GM12865 (cell line): ENCODE data around the gene ANKRD53.

Experiments used
- DNase-seq: peaks from one replicate; pipeline ENCODE4 v3.0.0; 2010; ENCODE audit warnings: low read depth
- H3K4me3 ChIP-seq: 2 replicates; pipeline ENCODE4 v1.5.1; 2011; ENCODE audit warnings: mild to moderate bottlenecking, low read depth, low read length, control low read depth
- TF ChIP-seq, protein P1 (sequence below): IDR thresholded peaks from 2 replicates; pipeline ENCODE4 v1.5.1; 2011; ENCODE audit warnings: low read length, control low read depth, low read depth, inconsistent platforms; ENCODE audit not compliant: insufficient read depth; ENCODE audit errors: missing control alignments

The ANKRD53 gene

DNA sequence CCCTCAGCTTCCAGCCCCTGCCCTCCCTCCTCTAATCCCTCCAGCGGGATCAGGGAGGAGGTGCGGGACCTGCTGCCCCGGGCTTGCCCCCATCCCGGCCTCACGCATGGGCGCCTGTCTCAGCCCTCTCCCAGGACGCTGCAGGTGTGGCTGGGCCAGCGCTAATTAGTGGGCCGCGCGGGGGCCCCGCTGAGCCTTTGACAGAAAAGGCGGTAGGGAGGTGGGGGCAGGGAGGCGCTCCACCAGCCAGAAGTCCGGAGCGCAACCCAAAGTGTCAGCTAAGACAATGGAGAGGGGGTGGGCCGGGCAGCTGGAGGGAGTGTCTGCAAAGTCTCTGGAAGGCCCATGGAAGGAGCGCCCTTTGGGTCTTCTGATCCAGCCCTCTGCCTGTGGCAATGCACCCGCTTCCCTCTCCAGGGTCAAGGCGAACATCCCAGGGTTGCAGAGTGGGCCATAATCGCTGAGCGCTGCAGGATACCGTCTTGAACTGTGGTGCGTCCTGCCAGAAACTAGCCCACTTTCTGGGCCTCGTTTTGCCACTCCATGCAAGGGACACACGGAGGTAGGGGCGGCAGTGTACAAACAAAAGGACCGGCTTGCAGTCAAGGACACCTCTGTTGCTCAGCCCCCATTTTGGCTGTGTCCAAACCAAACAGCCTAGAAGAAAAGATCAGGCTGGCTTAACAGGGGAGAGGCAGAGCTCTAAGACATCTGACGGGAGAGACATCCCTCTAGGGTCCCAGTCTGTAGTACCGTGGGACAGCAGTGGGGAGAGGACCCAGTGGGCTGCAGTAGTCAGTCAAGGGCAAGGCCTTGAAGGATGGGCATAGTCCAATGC lies 39.2 kb upstream of the ANKRD53 start:
- no peak overlapping the region for H3K4me3 ChIP-seq
- TF ChIP-seq, protein P1, sequence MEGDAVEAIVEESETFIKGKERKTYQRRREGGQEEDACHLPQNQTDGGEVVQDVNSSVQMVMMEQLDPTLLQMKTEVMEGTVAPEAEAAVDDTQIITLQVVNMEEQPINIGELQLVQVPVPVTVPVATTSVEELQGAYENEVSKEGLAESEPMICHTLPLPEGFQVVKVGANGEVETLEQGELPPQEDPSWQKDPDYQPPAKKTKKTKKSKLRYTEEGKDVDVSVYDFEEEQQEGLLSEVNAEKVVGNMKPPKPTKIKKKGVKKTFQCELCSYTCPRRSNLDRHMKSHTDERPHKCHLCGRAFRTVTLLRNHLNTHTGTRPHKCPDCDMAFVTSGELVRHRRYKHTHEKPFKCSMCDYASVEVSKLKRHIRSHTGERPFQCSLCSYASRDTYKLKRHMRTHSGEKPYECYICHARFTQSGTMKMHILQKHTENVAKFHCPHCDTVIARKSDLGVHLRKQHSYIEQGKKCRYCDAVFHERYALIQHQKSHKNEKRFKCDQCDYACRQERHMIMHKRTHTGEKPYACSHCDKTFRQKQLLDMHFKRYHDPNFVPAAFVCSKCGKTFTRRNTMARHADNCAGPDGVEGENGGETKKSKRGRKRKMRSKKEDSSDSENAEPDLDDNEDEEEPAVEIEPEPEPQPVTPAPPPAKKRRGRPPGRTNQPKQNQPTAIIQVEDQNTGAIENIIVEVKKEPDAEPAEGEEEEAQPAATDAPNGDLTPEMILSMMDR = no peak
- no peak for DNase-seq

DNA sequence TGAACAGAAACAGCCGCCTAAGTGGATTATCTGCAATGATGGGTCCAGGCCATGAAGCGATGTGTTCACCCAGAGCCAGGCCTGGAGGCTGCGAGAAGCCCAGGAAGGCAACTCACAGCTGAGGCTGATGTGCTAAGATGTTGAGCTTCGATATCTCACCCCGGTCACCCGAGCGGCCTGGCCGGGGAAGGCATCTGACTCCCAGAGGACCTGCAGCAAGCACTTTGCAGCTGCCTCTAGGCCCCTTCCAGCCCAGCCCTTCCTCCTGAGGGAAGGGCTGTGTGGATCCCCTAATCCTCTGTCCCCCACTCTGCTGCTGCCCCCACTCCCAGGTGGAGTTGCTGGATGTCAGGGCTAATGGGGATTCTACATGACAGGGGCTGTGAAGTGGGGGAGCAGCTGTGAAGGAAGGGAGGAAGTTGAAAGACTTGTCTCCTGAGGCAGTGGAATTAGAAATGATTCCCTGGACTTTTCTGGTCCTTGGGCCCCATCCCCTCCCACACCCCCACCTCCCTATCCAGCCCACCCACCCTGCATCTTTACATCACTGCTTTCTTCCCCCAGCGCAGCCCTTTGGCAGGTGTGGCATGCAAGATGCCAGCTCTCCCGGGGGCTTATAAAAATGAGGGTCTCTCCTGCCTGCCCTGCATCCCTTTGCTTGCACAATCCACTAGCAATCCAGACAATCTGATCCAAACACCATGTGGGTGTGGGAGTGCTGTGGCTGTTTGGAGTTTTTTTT lies 38.4 kb upstream of the ANKRD53 start:
- no peak for DNase-seq
- TF ChIP-seq, protein P1 = no peak
- H3K4me3 ChIP-seq = no peak overlapping the region

DNA sequence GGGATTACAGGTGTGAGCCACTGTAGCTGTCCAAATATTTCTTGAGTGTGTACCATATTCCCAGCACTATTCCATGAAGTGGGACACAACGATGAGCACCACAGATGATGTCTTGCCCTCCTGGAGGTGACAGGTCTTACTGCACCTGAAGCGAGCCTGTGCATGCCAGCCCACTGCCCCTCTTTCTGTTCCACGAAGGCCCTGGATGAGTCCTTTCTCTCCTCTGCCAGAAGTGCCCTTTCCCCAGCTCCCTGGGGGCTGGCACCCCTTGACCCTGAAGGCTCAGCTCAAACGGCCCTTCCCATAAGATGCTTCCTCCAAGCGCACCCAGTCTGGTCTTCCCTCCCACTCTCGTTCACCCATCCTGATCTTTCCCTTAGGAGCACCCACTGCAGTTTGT lies 37.2 kb upstream of the ANKRD53 start:
- no peak for DNase-seq
- TF ChIP-seq, protein P1 = no peak
- H3K4me3 ChIP-seq = no peak overlapping the region

DNA sequence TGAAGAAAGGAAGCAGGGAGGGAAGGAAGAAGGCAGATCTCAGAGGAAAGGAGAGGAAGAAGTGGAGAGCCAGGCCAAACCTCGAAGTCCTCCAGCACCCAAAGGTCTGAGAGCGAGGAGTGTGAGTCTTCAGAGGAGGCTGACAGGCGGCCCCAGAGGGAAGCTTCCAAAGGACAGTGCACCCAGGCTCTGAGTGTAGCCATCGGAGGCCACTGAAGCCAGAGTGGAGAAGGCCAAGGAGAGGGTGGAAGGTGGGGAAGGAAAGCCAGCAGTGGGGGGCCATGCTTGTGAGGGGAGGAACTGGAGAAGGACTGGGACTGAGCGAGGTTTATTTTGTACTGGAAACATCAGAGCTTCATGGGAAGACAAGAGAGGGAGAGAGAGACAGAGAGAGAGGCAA lies 36.7 kb upstream of the ANKRD53 start:
- DNase-seq = no peak
- no peak overlapping the region for H3K4me3 ChIP-seq
- TF ChIP-seq, protein P1 = no peak

DNA sequence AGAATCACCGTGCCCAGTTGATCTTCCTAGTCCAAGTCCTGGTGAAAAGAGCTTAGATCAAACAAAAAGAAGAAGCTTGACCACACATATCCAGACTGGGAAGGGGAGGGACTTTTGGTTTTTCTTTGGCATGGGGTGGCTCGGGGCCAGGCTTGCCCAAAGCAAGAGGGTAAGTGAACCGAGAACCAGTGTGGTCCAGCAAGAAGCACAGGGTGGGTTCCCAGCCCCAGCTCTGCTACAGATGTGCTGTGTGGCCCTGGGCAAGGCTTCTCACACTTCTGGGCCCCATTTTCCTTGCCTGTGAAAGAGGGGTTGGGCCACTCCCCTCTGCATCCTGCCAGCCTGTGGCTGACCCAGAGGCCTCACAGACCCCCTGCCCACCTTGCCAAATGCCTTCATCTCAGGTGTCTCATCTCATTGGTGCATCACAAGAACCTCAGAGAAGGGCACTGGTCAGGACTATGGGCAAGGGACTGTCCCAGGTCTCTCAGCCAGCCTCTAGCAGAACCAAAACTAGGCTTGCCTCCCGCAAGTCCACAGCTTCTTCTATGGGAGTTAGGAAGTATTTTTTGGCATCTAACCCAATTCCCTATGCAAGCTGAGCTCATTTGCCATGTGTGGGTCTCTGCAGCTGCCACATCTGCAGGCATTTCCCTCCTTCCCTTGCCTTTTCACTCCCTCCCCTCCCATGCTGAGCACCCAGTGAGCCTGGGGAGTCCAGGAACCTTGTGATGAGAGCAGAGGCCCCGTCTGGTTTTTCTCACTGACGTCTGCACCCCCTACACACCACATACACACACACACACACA lies 35.8 kb upstream of the ANKRD53 start:
- no peak for DNase-seq
- no peak overlapping the region for H3K4me3 ChIP-seq
- TF ChIP-seq, protein P1 = no peak

DNA sequence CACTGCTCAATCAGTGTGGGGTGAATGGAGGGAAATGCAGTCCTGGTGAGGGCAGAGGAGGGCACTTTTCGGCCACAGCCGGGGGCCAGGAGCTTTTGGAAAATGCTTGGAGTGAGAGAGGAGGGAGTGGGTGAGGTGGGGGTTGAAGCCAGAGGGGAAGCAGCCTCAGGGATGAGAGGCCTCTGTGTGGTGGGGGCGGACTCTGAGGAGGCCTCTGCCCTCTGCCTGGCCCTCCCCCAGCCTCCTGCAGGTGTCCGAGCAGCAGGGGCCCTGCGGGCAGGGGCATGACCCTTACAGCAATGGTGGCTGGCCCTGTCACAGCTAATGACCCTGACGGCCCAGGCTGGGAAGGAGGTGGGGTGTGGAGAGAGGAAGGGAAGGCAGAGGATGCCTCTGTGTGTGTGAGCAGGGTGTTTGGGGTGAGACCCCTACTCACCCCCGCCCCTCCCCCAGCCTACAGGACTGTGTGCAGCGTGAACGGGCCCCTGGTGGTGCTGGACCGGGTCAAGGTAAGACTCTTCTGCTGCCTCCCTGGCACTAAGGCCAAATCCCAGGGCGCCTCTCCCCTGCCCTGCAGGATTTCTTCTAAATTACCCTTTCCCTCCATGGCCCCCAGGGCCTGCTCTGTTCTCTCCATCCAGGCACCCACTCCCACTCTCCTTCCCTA lies 35.1 kb upstream of the ANKRD53 start:
- no peak for DNase-seq
- H3K4me3 ChIP-seq = no peak overlapping the region
- TF ChIP-seq, protein P1 = no peak
